Measurements from ENCODE around the gene MICAL3.

MICAL3 gene

GRCh38 chr22:17844150-17844549 is 180.2 kb downstream of the MICAL3 start:
- H3K27me3 Mint-ChIP-seq (ENCODE audit: low read depth, poor library complexity), result no peaks in the 10 kb centered on the region
- no peak overlapping the region for H3K27ac Mint-ChIP-seq
- H3K9me3 Mint-ChIP-seq, result no peaks in the 10 kb centered on the region
- peaks cover 59% of the 10 kb centered on the region for H3K4me1 Mint-ChIP-seq
- H3K36me3 Mint-ChIP-seq (ENCODE audit: low read depth), result peaks cover 4% of the 10 kb centered on the region
- no peak for TF ChIP-seq CTCF (IDR thresholded peaks at IDR 0.05)
- no peak for DNase-seq
- no peak overlapping the region for H3K4me3 Mint-ChIP-seq

- Mint-ChIP-seq H3K4me3 (no peak overlapping the region), H3K36me3 (ENCODE audit: low read depth) (peaks cover 4% of the 10 kb centered on the region), H3K4me1 (peaks cover 55% of the 10 kb centered on the region), H3K27me3 (ENCODE audit: low read depth, poor library complexity) (no peaks in the 10 kb centered on the region), H3K27ac (no peak overlapping the region), H3K9me3 (no peaks in the 10 kb centered on the region)
- no peak for DNase-seq
- TF ChIP-seq CTCF (IDR thresholded peaks at IDR 0.05), result no peak
Observed at GRCh38 chr22:17842386-17842785, 182.0 kb downstream of the MICAL3 start.

GRCh38 chr22:17841836-17842235 is 182.5 kb downstream of the MICAL3 start:
- Mint-ChIP-seq H3K4me3 (no peak overlapping the region), H3K27me3 (ENCODE audit: low read depth, poor library complexity) (no peaks in the 10 kb centered on the region), H3K4me1 (peaks cover 55% of the 10 kb centered on the region), H3K9me3 (no peaks in the 10 kb centered on the region), H3K27ac (no peak overlapping the region), H3K36me3 (ENCODE audit: low read depth) (peaks cover 4% of the 10 kb centered on the region)
- TF ChIP-seq CTCF (IDR thresholded peaks at IDR 0.05), result no peak
- no peak for DNase-seq

GRCh38 chr22:17838180-17838865 is 186.0 kb downstream of the MICAL3 start:
- no peak overlapping the region for H3K4me3 Mint-ChIP-seq
- TF ChIP-seq CTCF (IDR thresholded peaks at IDR 0.05), result no peak
- DNase-seq, result no peak

GRCh38 chr22:17836992-17837742 is 187.2 kb downstream of the MICAL3 start:
- Mint-ChIP-seq H3K27ac (peak overlapping the region; percentile 75), H3K27me3 (ENCODE audit: low read depth, poor library complexity) (no peaks in the 10 kb centered on the region), H3K9me3 (no peaks in the 10 kb centered on the region), H3K4me3 (peak overlapping the region; percentile 23), H3K4me1 (peaks cover 59% of the 10 kb centered on the region), H3K36me3 (ENCODE audit: low read depth) (no peaks in the 10 kb centered on the region)
- no peak for TF ChIP-seq CTCF (IDR thresholded peaks at IDR 0.05)
- no peak for DNase-seq

More at GRCh38 chr22:17838180-17838865, 186.0 kb downstream of the MICAL3 start:
- no peaks in the 10 kb centered on the region for H3K9me3 Mint-ChIP-seq
- H3K4me1 Mint-ChIP-seq, result peaks cover 60% of the 10 kb centered on the region
- no peaks in the 10 kb centered on the region for H3K27me3 Mint-ChIP-seq (ENCODE audit: low read depth, poor library complexity)
- H3K36me3 Mint-ChIP-seq (ENCODE audit: low read depth), result peaks cover 3% of the 10 kb centered on the region
- no peak overlapping the region for H3K27ac Mint-ChIP-seq
